Measurements from ENCODE around the gene LGALS7.
"Not testable (repeated sequence)": the region's sequence is repeated elsewhere in the genome, so short reads cannot be mapped to it uniquely, and the experiment has no call there.

The LGALS7 gene

GRCh38 chr19:38799104-38799503, 25.8 kb upstream of the LGALS7 start:
- no peak for DNase-seq (ENCODE audit: low spot score)

GRCh38 chr19:38797781-38798180, 24.5 kb upstream of the LGALS7 start:
- DNase-seq (ENCODE audit: low spot score), result not testable (repeated sequence)

- DNase-seq (ENCODE audit: low spot score), result no peak
Measured at GRCh38 chr19:38796154-38796553, 22.8 kb upstream of the LGALS7 start.

GRCh38 chr19:38795549-38795948, 22.2 kb upstream of the LGALS7 start:
- DNase-seq (ENCODE audit: low spot score), result no peak

GRCh38 chr19:38793671-38794070, 20.4 kb upstream of the LGALS7 start:
- no peak for DNase-seq (ENCODE audit: low spot score)

- DNase-seq (ENCODE audit: low spot score), result no peak
Measured at GRCh38 chr19:38793177-38793576, 19.9 kb upstream of the LGALS7 start.

GRCh38 chr19:38792250-38793111, 19.2 kb upstream of the LGALS7 start:
- no peak for DNase-seq (ENCODE audit: low spot score)

- not testable (repeated sequence) for DNase-seq (ENCODE audit: low spot score)
Measured at GRCh38 chr19:38791451-38792064, 18.2 kb upstream of the LGALS7 start.

GRCh38 chr19:38790507-38791403, 17.4 kb upstream of the LGALS7 start:
- not testable (repeated sequence) for DNase-seq (ENCODE audit: low spot score)

GRCh38 chr19:38788478-38789243, 15.3 kb upstream of the LGALS7 start, which contains the start of gene LGALS7B:
LGALS7B (plus strand) TSS chr19:38789200; CDS start chr19:38789227, 27 bp downstream.
- no peak for DNase-seq (ENCODE audit: low spot score)

- no peak for DNase-seq (ENCODE audit: low spot score)
Measured at GRCh38 chr19:38786572-38787265, 13.4 kb upstream of the LGALS7 start.

GRCh38 chr19:38786061-38786460, 12.7 kb upstream of the LGALS7 start:
- not testable (repeated sequence) for DNase-seq (ENCODE audit: low spot score)

GRCh38 chr19:38785187-38785699, 11.9 kb upstream of the LGALS7 start:
- no peak for DNase-seq (ENCODE audit: low spot score)

GRCh38 chr19:38784224-38784623, 10.9 kb upstream of the LGALS7 start:
- no peak for DNase-seq (ENCODE audit: low spot score)

- not testable (repeated sequence) for DNase-seq (ENCODE audit: low spot score)
Measured at GRCh38 chr19:38782212-38782611, 8.9 kb upstream of the LGALS7 start.

- DNase-seq (ENCODE audit: low spot score), result no peak
Measured at GRCh38 chr19:38781058-38781457, 7.7 kb upstream of the LGALS7 start.

- no peak for DNase-seq (ENCODE audit: low spot score)
Measured at GRCh38 chr19:38780443-38780842, 7.1 kb upstream of the LGALS7 start.

GRCh38 chr19:38778733-38779132, 5.4 kb upstream of the LGALS7 start:
- DNase-seq (ENCODE audit: low spot score), result no peak

- no peak for DNase-seq (ENCODE audit: low spot score)
Measured at GRCh38 chr19:38774181-38774950, 1.0 kb upstream of the LGALS7 start.

- not testable (repeated sequence) for DNase-seq (ENCODE audit: low spot score)
Measured at GRCh38 chr19:38771569-38771968, 1.7 kb downstream of the LGALS7 start.

Measured in AG08395 (cell line).